GM21528 (cell line): Measurements from ENCODE around the gene TGM1.
"Not testable (repeated sequence)": the region's sequence is repeated elsewhere in the genome, so short reads cannot be mapped to it uniquely, and the experiment has no call there.

Source experiments
- ATAC-seq: cut with Tn5 transposase; IDR thresholded peaks from one replicate; pipeline ENCODE4 v1.9.1; 2021; ENCODE audit warnings: mild to moderate bottlenecking, moderate library complexity; ENCODE audit not compliant: unreplicated experiment, low FRiP score

Gene TGM1

GRCh38 chr14:24256960-24257359, 6.0 kb downstream of the TGM1 start:
- ATAC-seq: no peak

GRCh38 chr14:24255931-24256711, 6.9 kb downstream of the TGM1 start:
- ATAC-seq: no peak

- ATAC-seq: no peak
Observed at GRCh38 chr14:24255438-24255837, 7.5 kb downstream of the TGM1 start.

GRCh38 chr14:24254630-24255392, 8.2 kb downstream of the TGM1 start:
- ATAC-seq: no peak

- ATAC-seq: no peak
Observed at GRCh38 chr14:24253936-24254335, 9.0 kb downstream of the TGM1 start.

GRCh38 chr14:24252289-24253124, 10.5 kb downstream of the TGM1 start:
- ATAC-seq: no peak

GRCh38 chr14:24251880-24252288, 11.1 kb downstream of the TGM1 start:
- ATAC-seq: no peak

- no peak for ATAC-seq
Observed at GRCh38 chr14:24250354-24250753, 12.6 kb downstream of the TGM1 start.

- no peak for ATAC-seq
Observed at GRCh38 chr14:24249230-24250021, 13.6 kb downstream of the TGM1 start.

- ATAC-seq: no peak
Observed at GRCh38 chr14:24247422-24247821, 15.6 kb downstream of the TGM1 start.

- no peak for ATAC-seq
Observed at GRCh38 chr14:24246765-24247212, 16.2 kb downstream of the TGM1 start.

- not testable (repeated sequence) for ATAC-seq
Observed at GRCh38 chr14:24245350-24245749, 17.6 kb downstream of the TGM1 start.

GRCh38 chr14:24243336-24243836, 19.6 kb downstream of the TGM1 start:
- peak; percentile 1 for ATAC-seq

GRCh38 chr14:24241829-24242443, 21.0 kb downstream of the TGM1 start:
- ATAC-seq: peak; percentile 84

GRCh38 chr14:24240110-24240918, 22.7 kb downstream of the TGM1 start:
- no peak for ATAC-seq

GRCh38 chr14:24238527-24239037, 24.4 kb downstream of the TGM1 start:
- ATAC-seq: no peak

GRCh38 chr14:24238123-24238522, 24.9 kb downstream of the TGM1 start:
- no peak for ATAC-seq

- no peak for ATAC-seq
Observed at GRCh38 chr14:24237463-24237955, 25.5 kb downstream of the TGM1 start.
